T-cell (primary cell): Measurements from ENCODE around the gene STARD10. TPM values are rescaled to one million over a fixed set of nuclear protein-coding genes. Genes with fewer than 3 reads are reported as not detected.

Source experiments
- ATAC-seq, 4 experiments: fragments of 200-7000 bp in 3 of 4; fragments of 150-1000 bp in 1 of 4; cut with Tn5 transposase; replicated peaks in 1 of 4; 1 replicate in 3 of 4; 2 replicates in 1 of 4; pipeline ENCODE4 v1.10.0; 2021; ENCODE audit warnings: moderate library complexity in 3 of 4, mild to moderate bottlenecking in 2 of 4, moderate number of reproducible peaks in 1 of 4
- CTCF ChIA-PET, 2 donors: fragments of 300-600 bp; sonication (Branson Sonifier 250); formaldehyde crosslinking; loops; one replicate each; lab custom pipeline; 2022; ENCODE audit warnings: antibody characterized with exemption in 2 of 2; lab: Charles Lee
- POLR2A ChIA-PET, 2 donors: fragments of 300-600 bp; sonication (Branson Sonifier 250); formaldehyde crosslinking; loops; one replicate each; lab custom pipeline; 2022; ENCODE audit warnings: antibody characterized with exemption in 2 of 2; lab: Charles Lee
- DNase-seq, 35 experiments: peaks; one replicate each; pipeline versions ENCODE4 v3.0.0 to v3.0.0-alpha.2; 2013 to 2023
- H3K27ac ChIP-seq: one replicate; pipeline ENCODE4 v1.5.1; 2013; ENCODE audit warnings: low read length
- H3K27me3 ChIP-seq, 2 experiments: replicated peaks in 1 of 2; 1 replicate in 1 of 2; 2 replicates in 1 of 2; pipeline versions ENCODE4 v1.6.1 to v1.7.0; 2013; ENCODE audit warnings: low read length in 1 of 2, mixed read lengths in 1 of 2; ENCODE audit not compliant: control insufficient read depth in 2 of 2, insufficient read depth in 2 of 2; ENCODE audit errors: extremely low read depth in 1 of 2
- H3K36me3 ChIP-seq, 2 donors: 1 replicate in 1 of 2; 2 replicates in 1 of 2; pipeline versions ENCODE4 v1.6.1 to v1.7.0; 2013; ENCODE audit warnings: low read length in 1 of 2; ENCODE audit not compliant: control insufficient read depth in 2 of 2, insufficient read depth in 1 of 2; ENCODE audit errors: extremely low read depth in 1 of 2
- H3K4me1 ChIP-seq, 2 experiments: 1 replicate in 1 of 2; 2 replicates in 1 of 2; pipeline versions ENCODE4 v1.6.1 to v1.7.0; 2013; ENCODE audit warnings: low read length in 2 of 2, mixed read lengths in 1 of 2; ENCODE audit not compliant: insufficient read depth in 2 of 2, control insufficient read depth in 1 of 2; ENCODE audit errors: extremely low read depth in 1 of 2
- H3K4me3 ChIP-seq, 2 donors: 1 replicate in 1 of 2; 2 replicates in 1 of 2; pipeline versions ENCODE4 v1.5.1 to v1.7.0; 2013; ENCODE audit warnings: mild to moderate bottlenecking in 2 of 2, low read length in 1 of 2, moderate library complexity in 1 of 2; ENCODE audit not compliant: control insufficient read depth in 1 of 2; ENCODE audit errors: extremely low read depth in 1 of 2
- H3K9me3 ChIP-seq: 2 replicates; pipeline ENCODE4 v1.7.0; 2013
- H3K27ac Mint-ChIP-seq, 2 donors: one replicate each; pipeline ENCODE4 v1.8.0; 2020 to 2021; ENCODE audit warnings: mild to moderate bottlenecking in 2 of 2, mixed read lengths in 2 of 2
- H3K27me3 Mint-ChIP-seq, 2 donors: one replicate each; pipeline ENCODE4 v1.8.0; 2021 to 2022; ENCODE audit warnings: mixed read lengths in 2 of 2
- H3K36me3 Mint-ChIP-seq: one replicate; pipeline ENCODE4 v1.8.0; 2021; ENCODE audit warnings: mixed read lengths
- H3K4me1 Mint-ChIP-seq, 3 donors: one replicate each; pipeline ENCODE4 v1.8.0; 2020 to 2022; ENCODE audit warnings: mixed read lengths in 3 of 3, mild to moderate bottlenecking in 1 of 3
- H3K4me3 Mint-ChIP-seq, 3 donors: one replicate each; pipeline ENCODE4 v1.8.0; 2020 to 2022; ENCODE audit warnings: mild to moderate bottlenecking in 3 of 3, mixed read lengths in 3 of 3, moderate library complexity in 3 of 3
- H3K9me3 Mint-ChIP-seq, 3 donors: one replicate each; pipeline ENCODE4 v1.8.0; 2020 to 2022; ENCODE audit warnings: mixed read lengths in 3 of 3
- WGBS: methylation state at CpG from one replicate; pipeline ENCODE4 v1.1.5; 2013; ENCODE audit warnings: missing lambda C conversion rate; ENCODE audit not compliant: insufficient coverage; 5-methylcytosine and 5-hydroxymethylcytosine counted together
- total RNA-seq, 35 experiments: library from RNA in 6 of 35; stranded (reverse) in 6 of 35; fragments of 120-200 nt in 1 of 35; gene quantifications; one replicate each; pipeline versions ENCODE4 v1.2.1 to v1.2.4 and lab custom pipeline; 2013 to 2026

Gene STARD10
- total RNA-seq, 5 donors from 2014 or later (not counting 1 experiment from before 2014, with no cell fraction given) = 11.1 to 24.9 (median 19.1) TPM

GRCh38 chr11:72777755-72778278 is 16.0 kb downstream of the STARD10 start:
- Histone ChIP-seq H3K4me3 (no peak overlapping the region), H3K4me1 (peaks cover 0 to 35% of the 10 kb centered on the region in 2 experiments), H3K36me3 (no peaks in the 10 kb centered on the region), H3K27ac (no peak overlapping the region), H3K27me3 (peaks cover 0 to 7% of the 10 kb centered on the region in 2 experiments), H3K9me3 (no peaks in the 10 kb centered on the region)
- H3K4me3 Mint-ChIP-seq = no peak overlapping the region
- DNase-seq = no peak
- H3K27ac Mint-ChIP-seq = no peak overlapping the region
- no peaks in the 10 kb centered on the region for H3K9me3 Mint-ChIP-seq
- POLR2A ChIA-PET = no interaction called here
- CTCF ChIA-PET = interaction anchor here in 1 of 2 donors (0.5 kb wide), 2 partner anchors 16 to 52 kb away, joined by 3 to 4 read pairs; partner anchors contain the start of gene STARD10
- peaks cover 34 to 52% (median 43%) of the 10 kb centered on the region in 3 donors for H3K4me1 Mint-ChIP-seq
- no peak for ATAC-seq
- H3K27me3 Mint-ChIP-seq = no peaks in the 10 kb centered on the region
- H3K36me3 Mint-ChIP-seq = no peaks in the 10 kb centered on the region
- 98% methylated on average over 5 of the region's 5 CpGs for WGBS

GRCh38 chr11:72776844-72777754 is 16.7 kb downstream of the STARD10 start:
- H3K4me3 ChIP-seq = no peak overlapping the region
- DNase-seq = no peak
- Mint-ChIP-seq H3K4me1 (peaks cover 27 to 45% (median 36%) of the 10 kb centered on the region in 3 donors), H3K27me3 (no peaks in the 10 kb centered on the region), H3K4me3 (no peak overlapping the region), H3K36me3 (no peaks in the 10 kb centered on the region), H3K9me3 (no peaks in the 10 kb centered on the region), H3K27ac (no peak overlapping the region)
- H3K27ac ChIP-seq = no peak overlapping the region
- peaks cover 0 to 27% of the 10 kb centered on the region in 2 experiments for H3K4me1 ChIP-seq
- no peaks in the 10 kb centered on the region for H3K9me3 ChIP-seq
- ChIA-PET CTCF (no interaction called here), POLR2A (no interaction called here)
- H3K27me3 ChIP-seq = peaks cover 0 to 5% of the 10 kb centered on the region in 2 experiments
- no peaks in the 10 kb centered on the region for H3K36me3 ChIP-seq
- no peak for ATAC-seq
- 81% methylated on average over 7 of the region's 7 CpGs for WGBS

- no peak overlapping the region for H3K4me3 ChIP-seq
- ChIA-PET POLR2A (no interaction called here), CTCF (no interaction called here)
- no peaks in the 10 kb centered on the region for H3K27me3 Mint-ChIP-seq
- 87% methylated on average over 8 of the region's 9 CpGs for WGBS
- no peaks in the 10 kb centered on the region for H3K36me3 ChIP-seq
- ATAC-seq (no peak), DNase-seq (no peak)
- peaks cover 0 to 3% of the 10 kb centered on the region in 2 experiments for H3K27me3 ChIP-seq
- H3K4me3 Mint-ChIP-seq = no peak overlapping the region
- no peak overlapping the region for H3K27ac ChIP-seq
- H3K4me1 Mint-ChIP-seq = peaks cover 24 to 41% (median 32%) of the 10 kb centered on the region in 3 donors
- no peak overlapping the region for H3K27ac Mint-ChIP-seq
- H3K9me3 Mint-ChIP-seq = no peaks in the 10 kb centered on the region
- peaks cover 0 to 24% of the 10 kb centered on the region in 2 experiments for H3K4me1 ChIP-seq
- H3K9me3 ChIP-seq = no peaks in the 10 kb centered on the region
- no peaks in the 10 kb centered on the region for H3K36me3 Mint-ChIP-seq
Observed at GRCh38 chr11:72776117-72776843, 17.6 kb downstream of the STARD10 start.

- H3K4me3 Mint-ChIP-seq = no peak overlapping the region
- Histone ChIP-seq H3K27ac (no peak overlapping the region), H3K4me1 (peaks cover 0 to 16% of the 10 kb centered on the region in 2 experiments), H3K27me3 (no peaks in the 10 kb centered on the region), H3K9me3 (no peaks in the 10 kb centered on the region), H3K4me3 (no peak overlapping the region), H3K36me3 (no peaks in the 10 kb centered on the region)
- H3K36me3 Mint-ChIP-seq = peaks cover 3% of the 10 kb centered on the region
- no peak overlapping the region for H3K27ac Mint-ChIP-seq
- DNase-seq = no peak
- ChIA-PET POLR2A (no interaction called here), CTCF (no interaction called here)
- H3K27me3 Mint-ChIP-seq = no peaks in the 10 kb centered on the region
- ATAC-seq = no peak
- WGBS = 94% methylated on average over 6 of the region's 7 CpGs
- no peaks in the 10 kb centered on the region for H3K9me3 Mint-ChIP-seq
- H3K4me1 Mint-ChIP-seq = peaks cover 23 to 41% (median 29%) of the 10 kb centered on the region in 3 donors
Observed at GRCh38 chr11:72775288-72776110, 18.3 kb downstream of the STARD10 start.

- H3K27me3 ChIP-seq = no peaks in the 10 kb centered on the region
- Mint-ChIP-seq H3K4me3 (no peak overlapping the region), H3K9me3 (no peaks in the 10 kb centered on the region), H3K36me3 (peaks cover 5% of the 10 kb centered on the region), H3K4me1 (peaks cover 14 to 34% (median 20%) of the 10 kb centered on the region in 3 donors), H3K27ac (no peak overlapping the region), H3K27me3 (no peaks in the 10 kb centered on the region)
- POLR2A ChIA-PET = no interaction called here
- H3K27ac ChIP-seq = no peak overlapping the region
- DNase-seq (no peak), ATAC-seq (no peak)
- H3K9me3 ChIP-seq = no peaks in the 10 kb centered on the region
- CTCF ChIA-PET = no interaction called here
- no peak overlapping the region for H3K4me3 ChIP-seq
- 100% methylated on average over 2 of the region's 6 CpGs for WGBS
- H3K36me3 ChIP-seq = no peaks in the 10 kb centered on the region
- peaks cover 0 to 8% of the 10 kb centered on the region in 2 experiments for H3K4me1 ChIP-seq
Observed at GRCh38 chr11:72774499-72774898, 19.3 kb downstream of the STARD10 start.
